ENCODE data around the gene SLC25A13.

GRCh38 chr7:96143495-96144259 is 178.2 kb downstream of the SLC25A13 start:
- TF ChIP-seq CTCF (conservative IDR thresholded peaks at IDR 0.05; ENCODE audit: low read depth, low read length) (no peak), USF2 (IDR thresholded peaks at IDR 0.05; ENCODE audit: low read depth, low read length) (no peak), POLR2A (IDR thresholded peaks at IDR 0.05; ENCODE audit: low read depth, low read length) (no peak), SMC3 (IDR thresholded peaks at IDR 0.05; ENCODE audit: low read depth, low read length) (no peak), BHLHE40 (IDR thresholded peaks at IDR 0.05; ENCODE audit: low read depth, low read length) (no peak), MXI1 (IDR thresholded peaks at IDR 0.05; ENCODE audit: borderline replicate concordance, low read depth, low read length) (no peak), ELK1 (IDR thresholded peaks at IDR 0.05; ENCODE audit: borderline replicate concordance, low read depth, low read length) (no peak), CEBPB (IDR thresholded peaks at IDR 0.05; ENCODE audit: low read depth, low read length) (no peak), FOS (IDR thresholded peaks at IDR 0.05; ENCODE audit: low read depth, low read length) (no peak), RFX5 (IDR thresholded peaks at IDR 0.05; ENCODE audit: low read depth, low read length) (no peak), RAD21 (IDR thresholded peaks at IDR 0.05; ENCODE audit: low read length) (no peak), MAFK (IDR thresholded peaks at IDR 0.05; ENCODE audit: low read depth, low read length) (no peak), RCOR1 (IDR thresholded peaks at IDR 0.05; ENCODE audit: insufficient replicate concordance, low read length) (no peak)

Data from IMR-90 (cell line).